Esophagus muscularis mucosa (tissue), 4 donors: Measurements from ENCODE around the gene MX1.

Source experiments
- EP300 ChIP-seq: sonication (generic); formaldehyde crosslinking; IDR thresholded peaks from one replicate; pipeline ENCODE4 v1.6.1; 2017; ENCODE audit warnings: antibody characterized with exemption
- POLR2A ChIP-seq: fragments of 450-650 bp; IDR thresholded peaks from one replicate; pipeline ENCODE4 v1.6.1; 2017; ENCODE audit warnings: antibody characterized with exemption, moderate library complexity, mild to moderate bottlenecking, low read depth
- TF ChIP-seq, protein P1 (sequence below), 3 experiments: fragments of 200-600 bp in 2 of 3; fragments of 450-650 bp in 1 of 3; sonication (generic) in 2 of 3; IDR thresholded peaks; one replicate each; pipeline ENCODE4 v1.5.1; 2017 to 2019; ENCODE audit warnings: antibody characterized with exemption in 3 of 3, mild to moderate bottlenecking in 2 of 3, moderate library complexity in 1 of 3

DNA sequence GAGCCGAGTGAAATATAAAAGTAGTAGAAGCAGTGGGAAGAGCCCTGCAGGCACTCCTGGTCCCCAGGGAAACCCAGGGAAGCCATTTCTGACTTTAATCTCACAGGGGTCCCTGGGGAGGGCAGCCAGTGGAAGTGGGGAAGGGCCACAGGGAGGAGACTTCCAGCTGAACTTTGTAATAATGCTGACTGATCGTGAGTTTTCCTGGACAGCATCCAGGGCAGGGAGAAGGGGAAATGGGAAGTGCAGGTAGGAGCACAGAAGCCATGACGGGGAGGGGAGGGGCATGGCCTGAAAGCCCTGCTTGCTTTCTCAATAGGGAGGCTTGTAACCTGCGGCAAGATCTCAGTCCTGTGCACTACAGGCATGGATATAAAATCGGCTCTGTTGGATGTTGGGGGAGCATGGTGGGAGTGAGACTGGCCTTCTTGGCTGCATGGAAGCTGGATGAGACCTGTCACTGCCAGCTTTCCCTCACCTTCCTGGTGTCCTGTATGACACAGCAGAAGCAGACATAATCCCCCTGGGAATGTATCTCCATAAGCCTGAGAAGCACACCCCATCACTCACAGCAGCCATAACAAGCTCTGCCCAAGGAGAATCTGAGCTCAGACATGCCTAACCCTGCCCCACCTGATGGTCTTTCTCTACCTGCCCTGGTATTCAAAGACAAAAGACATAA is 15.1 kb upstream of the MX1 start:
- TF ChIP-seq, protein P1, sequence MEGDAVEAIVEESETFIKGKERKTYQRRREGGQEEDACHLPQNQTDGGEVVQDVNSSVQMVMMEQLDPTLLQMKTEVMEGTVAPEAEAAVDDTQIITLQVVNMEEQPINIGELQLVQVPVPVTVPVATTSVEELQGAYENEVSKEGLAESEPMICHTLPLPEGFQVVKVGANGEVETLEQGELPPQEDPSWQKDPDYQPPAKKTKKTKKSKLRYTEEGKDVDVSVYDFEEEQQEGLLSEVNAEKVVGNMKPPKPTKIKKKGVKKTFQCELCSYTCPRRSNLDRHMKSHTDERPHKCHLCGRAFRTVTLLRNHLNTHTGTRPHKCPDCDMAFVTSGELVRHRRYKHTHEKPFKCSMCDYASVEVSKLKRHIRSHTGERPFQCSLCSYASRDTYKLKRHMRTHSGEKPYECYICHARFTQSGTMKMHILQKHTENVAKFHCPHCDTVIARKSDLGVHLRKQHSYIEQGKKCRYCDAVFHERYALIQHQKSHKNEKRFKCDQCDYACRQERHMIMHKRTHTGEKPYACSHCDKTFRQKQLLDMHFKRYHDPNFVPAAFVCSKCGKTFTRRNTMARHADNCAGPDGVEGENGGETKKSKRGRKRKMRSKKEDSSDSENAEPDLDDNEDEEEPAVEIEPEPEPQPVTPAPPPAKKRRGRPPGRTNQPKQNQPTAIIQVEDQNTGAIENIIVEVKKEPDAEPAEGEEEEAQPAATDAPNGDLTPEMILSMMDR (IDR thresholded peaks at IDR 0.05) = no peak
- TF ChIP-seq POLR2A (no peak), EP300 (no peak)
